HepG2 (cell line): ENCODE data around the gene TLK1. TPM values are rescaled to one million over a fixed set of nuclear protein-coding genes. Genes with fewer than 3 reads are reported as not detected.

Experiments used
- ARID3A ChIP-seq: IDR thresholded peaks from 2 replicates; pipeline ENCODE4 v1.6.1; 2012; ENCODE audit warnings: low read depth, low read length, improper control_type of control experiment
- CCAR2 ChIP-seq: fragments of 200-400 bp; formaldehyde crosslinking; optimal IDR thresholded peaks from 2 replicates; pipeline ENCODE3; 2018; ENCODE audit warnings: low read depth, mild to moderate bottlenecking, low read length, moderate library complexity
- CTCF ChIP-seq: sonication (generic); formaldehyde crosslinking; IDR thresholded peaks from 2 replicates; pipeline ENCODE4 v1.5.0; 2020; ENCODE audit warnings: mild to moderate bottlenecking, missing genetic modification reagents, moderate library complexity
- FOXC1 ChIP-seq: sonication (generic); formaldehyde crosslinking; IDR thresholded peaks from 2 replicates; pipeline ENCODE4 v1.8.0; 2022; ENCODE audit warnings: mild to moderate bottlenecking, missing genetic modification reagents, borderline replicate concordance
- GATAD1 ChIP-seq: IDR thresholded peaks from 2 replicates; pipeline ENCODE4 v1.6.1; 2016; ENCODE audit warnings: missing genetic modification reagents, missing compliant biosample characterization
- KAT7 ChIP-seq: IDR thresholded peaks from 2 replicates; pipeline ENCODE4 v1.6.1; 2018; ENCODE audit warnings: borderline replicate concordance, missing compliant biosample characterization
- MNT ChIP-seq: fragments of 450-650 bp; IDR thresholded peaks from 2 replicates; pipeline ENCODE4 v1.6.1; 2016
- RAD51 ChIP-seq: fragments of 450-650 bp; IDR thresholded peaks from 2 replicates; pipeline ENCODE4 v1.6.1; 2016; ENCODE audit warnings: borderline replicate concordance
- RARA ChIP-seq: IDR thresholded peaks from 2 replicates; pipeline ENCODE4 v1.6.1; 2016; ENCODE audit warnings: missing genetic modification reagents, missing compliant biosample characterization
- RFX5 ChIP-seq: IDR thresholded peaks from 2 replicates; pipeline ENCODE4 v1.6.1; 2011; ENCODE audit warnings: low read depth, low read length, improper control_type of control experiment
- XRCC5 ChIP-seq: fragments of 200-400 bp; formaldehyde crosslinking; optimal IDR thresholded peaks from 2 replicates; pipeline ENCODE3; 2017; ENCODE audit warnings: mild to moderate bottlenecking, low read length
- ZBTB1 ChIP-seq: sonication (generic); formaldehyde crosslinking; IDR thresholded peaks from 2 replicates; pipeline ENCODE4 v1.4.0; 2020; ENCODE audit warnings: missing genetic modification reagents, borderline replicate concordance
- ZBTB26 ChIP-seq: IDR thresholded peaks from 2 replicates; pipeline ENCODE4 v1.6.1; 2016; ENCODE audit warnings: missing compliant biosample characterization, missing genetic modification reagents, borderline replicate concordance
- ZFX ChIP-seq: sonication (generic); formaldehyde crosslinking; IDR thresholded peaks from 2 replicates; pipeline ENCODE4 v1.4.0; 2020; ENCODE audit warnings: mild to moderate bottlenecking, low read depth, missing genetic modification reagents, moderate library complexity
- ZKSCAN5 ChIP-seq: sonication (generic); formaldehyde crosslinking; IDR thresholded peaks from 2 replicates; pipeline ENCODE4 v1.5.1; 2020; ENCODE audit warnings: mild to moderate bottlenecking, missing genetic modification reagents
- ZNF430 ChIP-seq: sonication (generic); formaldehyde crosslinking; IDR thresholded peaks from 2 replicates; pipeline ENCODE4 v1.9.0; 2021; ENCODE audit warnings: mild to moderate bottlenecking, missing genetic modification reagents
- ZNF564 ChIP-seq: sonication (generic); formaldehyde crosslinking; IDR thresholded peaks from 2 replicates; pipeline ENCODE4 v1.8.1; 2023; ENCODE audit warnings: mild to moderate bottlenecking, missing genetic modification reagents
- ZNF639 ChIP-seq: conservative IDR thresholded peaks from 2 replicates; pipeline ENCODE4 v1.6.1; 2018; ENCODE audit warnings: missing genetic modification reagents
- ZNF687 ChIP-seq: sonication (generic); formaldehyde crosslinking; IDR thresholded peaks from 2 replicates; pipeline ENCODE4 v1.5.1; 2020; ENCODE audit warnings: mild to moderate bottlenecking, missing genetic modification reagents, moderate library complexity
- polyA plus RNA-seq, 8 experiments: library from polyadenylated mRNA; depleted of rRNA in 3 of 8; stranded (reverse) in 7 of 8; unstranded in 1 of 8; fragments of >200 nt; fragmentation: Illumina TruSeq in 4 of 8; extraction: Trizol in 4 of 8; gene quantifications; 2 replicates each; pipeline versions ENCODE4 v1.2.1 to v1.2.3, GENCODE V29; 2011 to 2016; ENCODE audit warnings: low read depth in 4 of 8, missing spikeins in 1 of 8, mixed read lengths in 1 of 8; ENCODE audit not compliant: insufficient read depth in 1 of 8
- total RNA-seq, 5 experiments: library from RNA; depleted of rRNA; stranded (reverse); fragments of >200 nt; fragmentation: Illumina TruSeq; extraction: Trizol; gene quantifications; 2 replicates each; pipeline ENCODE4 v1.2.3, GENCODE V29; 2016; ENCODE audit warnings: low read depth in 1 of 5

Gene TLK1
- total and polyA plus RNA-seq, 2 of the 13 experiments (the other 11 are each of a cell fraction or from before 2014, with no cell fraction given): 16.8 to 28.7 TPM

GRCh38 chr2:171100370-171100769, 60.3 kb downstream of the TLK1 start (continued):
- TF ChIP-seq ZNF639 (CRISPR knock-in tag): no peak
- no peak for TF ChIP-seq KAT7 (CRISPR knock-in tag)
- TF ChIP-seq CTCF (CRISPR knock-in tag): 0 out of 2 replicates have a peak, but pooled peaks have one; percentile 4
- no peak for TF ChIP-seq RAD51
- TF ChIP-seq ZBTB26 (CRISPR knock-in tag): no peak
- TF ChIP-seq ARID3A: peak; percentile 50; the same call in 1 of the 2 replicates
- TF ChIP-seq ZFX: no peak
- 0 out of 2 replicates have a peak, but pooled peaks have one; percentile 51 for TF ChIP-seq ZNF430 (CRISPR knock-in tag)
- no peak for TF ChIP-seq ZBTB1
- TF ChIP-seq GATAD1 (CRISPR knock-in tag): no peak
- TF ChIP-seq ZNF687: no peak
- TF ChIP-seq ZNF564 (CRISPR knock-in tag): peak; percentile 99
- no peak for TF ChIP-seq XRCC5
- TF ChIP-seq FOXC1 (CRISPR knock-in tag): peak; percentile 48; the same call in 1 of the 2 replicates
- TF ChIP-seq MNT: no peak
- TF ChIP-seq RFX5: no peak
- no peak for TF ChIP-seq CCAR2
- peak; percentile 74 for TF ChIP-seq RARA (CRISPR knock-in tag)
- no peak for TF ChIP-seq ZKSCAN5 (CRISPR knock-in tag)
